ENCODE results near the gene WSCD2.
A peak's percentile ranks its signal among the peaks of the same experiment; 100 is the strongest.

WSCD2 gene

GRCh38 chr12:108193917-108194316 is 64.8 kb downstream of the WSCD2 start:
- Histone ChIP-seq H4K20me1 (ENCODE audit: insufficient read depth, low read length) (no peaks in the 10 kb centered on the region), H3K79me2 (ENCODE audit: low read length) (no peaks in the 10 kb centered on the region), H3K4me1 (ENCODE audit: low read length) (no peaks in the 10 kb centered on the region), H2AFZ (ENCODE audit: low read length) (no peak overlapping the region), H3K27ac (ENCODE audit: low read length) (no peak overlapping the region), H3K9me3 (replicated peaks; ENCODE audit: insufficient read depth, low read length) (no peaks in the 10 kb centered on the region), H3K4me2 (ENCODE audit: low read depth, low read length) (no peak overlapping the region), H3K27me3 (replicated peaks; ENCODE audit: insufficient read depth, low read length) (no peaks in the 10 kb centered on the region), H3F3A (ENCODE audit: insufficient read depth, low read length) (no peaks in the 10 kb centered on the region), H3K36me3 (replicated peaks; ENCODE audit: insufficient read depth, low read length) (no peaks in the 10 kb centered on the region), H3K4me3 (ENCODE audit: low read length) (no peak overlapping the region), H3K9ac (ENCODE audit: low read length) (no peak overlapping the region), H3K9me2 (replicated peaks; ENCODE audit: insufficient read depth, low read length) (no peaks in the 10 kb centered on the region)
- TF ChIP-seq EZH2 (optimal IDR thresholded peaks at IDR 0.05; ENCODE audit: low read depth, low read length) (no peak), CTCF (IDR thresholded peaks at IDR 0.05; ENCODE audit: low read length) (peak; percentile 77), EZH2phosphoT487 (IDR thresholded peaks at IDR 0.05; ENCODE audit: low read length) (no peak)
- peak; percentile 29 for DNase-seq

- Histone ChIP-seq H3K9me2 (replicated peaks; ENCODE audit: insufficient read depth, low read length) (no peaks in the 10 kb centered on the region), H3K4me1 (ENCODE audit: low read length) (no peaks in the 10 kb centered on the region), H3K9ac (ENCODE audit: low read length) (no peak overlapping the region), H3K36me3 (replicated peaks; ENCODE audit: insufficient read depth, low read length) (no peaks in the 10 kb centered on the region), H3K4me3 (ENCODE audit: low read length) (no peak overlapping the region), H3F3A (ENCODE audit: insufficient read depth, low read length) (no peaks in the 10 kb centered on the region), H3K27ac (ENCODE audit: low read length) (no peak overlapping the region), H3K27me3 (replicated peaks; ENCODE audit: insufficient read depth, low read length) (no peaks in the 10 kb centered on the region), H3K79me2 (ENCODE audit: low read length) (no peaks in the 10 kb centered on the region), H2AFZ (ENCODE audit: low read length) (no peak overlapping the region), H3K9me3 (replicated peaks; ENCODE audit: insufficient read depth, low read length) (no peaks in the 10 kb centered on the region), H3K4me2 (ENCODE audit: low read depth, low read length) (no peak overlapping the region), H4K20me1 (ENCODE audit: insufficient read depth, low read length) (no peaks in the 10 kb centered on the region)
- no peak for DNase-seq
- TF ChIP-seq CTCF (IDR thresholded peaks at IDR 0.05; ENCODE audit: low read length) = no peak
- no peak for TF ChIP-seq EZH2 (optimal IDR thresholded peaks at IDR 0.05; ENCODE audit: low read depth, low read length)
- TF ChIP-seq EZH2phosphoT487 (IDR thresholded peaks at IDR 0.05; ENCODE audit: low read length) = no peak
Observed at GRCh38 chr12:108194585-108194984, 65.5 kb downstream of the WSCD2 start.

- Histone ChIP-seq H3K9ac (ENCODE audit: low read length) (no peak overlapping the region), H3K27ac (ENCODE audit: low read length) (no peak overlapping the region), H3K4me1 (ENCODE audit: low read length) (no peaks in the 10 kb centered on the region), H3K4me2 (ENCODE audit: low read depth, low read length) (no peak overlapping the region), H2AFZ (ENCODE audit: low read length) (no peak overlapping the region), H3K79me2 (ENCODE audit: low read length) (no peaks in the 10 kb centered on the region), H3F3A (ENCODE audit: insufficient read depth, low read length) (no peaks in the 10 kb centered on the region), H3K9me3 (replicated peaks; ENCODE audit: insufficient read depth, low read length) (no peaks in the 10 kb centered on the region), H3K27me3 (replicated peaks; ENCODE audit: insufficient read depth, low read length) (no peaks in the 10 kb centered on the region), H4K20me1 (ENCODE audit: insufficient read depth, low read length) (no peaks in the 10 kb centered on the region), H3K9me2 (replicated peaks; ENCODE audit: insufficient read depth, low read length) (no peaks in the 10 kb centered on the region), H3K4me3 (ENCODE audit: low read length) (no peak overlapping the region), H3K36me3 (replicated peaks; ENCODE audit: insufficient read depth, low read length) (no peaks in the 10 kb centered on the region)
- no peak for TF ChIP-seq CTCF (IDR thresholded peaks at IDR 0.05; ENCODE audit: low read length)
- TF ChIP-seq EZH2 (optimal IDR thresholded peaks at IDR 0.05; ENCODE audit: low read depth, low read length) = no peak
- TF ChIP-seq EZH2phosphoT487 (IDR thresholded peaks at IDR 0.05; ENCODE audit: low read length) = no peak
- no peak for DNase-seq
Observed at GRCh38 chr12:108196319-108196718, 67.2 kb downstream of the WSCD2 start.
